Lung (tissue), 12 donors: ENCODE measurements around the gene ATP12A. TPM values are rescaled to one million over a fixed set of nuclear protein-coding genes. Genes with fewer than 3 reads are reported as not detected.

ENCODE experiments used
- ATAC-seq: fragments of 200-7000 bp; cut with Tn5 transposase; one replicate; pipeline ENCODE4 v1.9.1; 2020; ENCODE audit warnings: moderate number of reproducible peaks; ENCODE audit not compliant: insufficient read depth, low FRiP score
- DNase-seq, 3 donors: peaks; one replicate each; pipeline ENCODE4 v3.0.0-alpha.2; 2013 to 2017
- H3K27ac ChIP-seq, 2 donors: one replicate each; pipeline ENCODE4 v1.5.1; 2013; ENCODE audit warnings: mild to moderate bottlenecking in 2 of 2, moderate library complexity in 2 of 2, control low read depth in 1 of 2, inconsistent platforms in 1 of 2, low read depth in 1 of 2, low read length in 1 of 2
- H3K27me3 ChIP-seq, 3 donors: one replicate each; pipeline ENCODE4 v1.5.1; 2013; ENCODE audit warnings: low read length in 2 of 3; ENCODE audit not compliant: control insufficient read depth in 3 of 3, insufficient read depth in 3 of 3
- H3K36me3 ChIP-seq, 4 donors: one replicate each; pipeline ENCODE4 v1.5.1; 2013; ENCODE audit warnings: low read length in 4 of 4, mild to moderate bottlenecking in 1 of 4, moderate library complexity in 1 of 4; ENCODE audit not compliant: control insufficient read depth in 4 of 4, insufficient read depth in 4 of 4
- H3K4me1 ChIP-seq, 5 donors: one replicate each; pipeline ENCODE4 v1.5.1; 2013; ENCODE audit warnings: low read length in 5 of 5, mild to moderate bottlenecking in 2 of 5, moderate library complexity in 1 of 5; ENCODE audit not compliant: control insufficient read depth in 5 of 5, insufficient read depth in 5 of 5
- H3K4me3 ChIP-seq: one replicate; pipeline ENCODE4 v1.5.1; 2013; ENCODE audit warnings: mild to moderate bottlenecking, control low read depth, moderate library complexity
- H3K9ac ChIP-seq, 2 donors: one replicate each; pipeline ENCODE4 v1.5.1; 2013; ENCODE audit warnings: low read length in 2 of 2, control low read depth in 1 of 2; ENCODE audit not compliant: insufficient read depth in 1 of 2
- H3K9me3 ChIP-seq, 4 donors: one replicate each; pipeline ENCODE4 v1.5.1; 2013; ENCODE audit warnings: low read length in 3 of 4, mild to moderate bottlenecking in 1 of 4, moderate library complexity in 1 of 4; ENCODE audit not compliant: control insufficient read depth in 4 of 4, insufficient read depth in 3 of 4
- CTCF ChIP-seq: IDR thresholded peaks from 2 replicates; pipeline ENCODE4 v1.5.1; 2012; ENCODE audit warnings: mild to moderate bottlenecking; ENCODE audit errors: control extremely low read depth, extremely low read depth
- WGBS, 2 donors: extraction: QIAGEN DNeasy Blood & Tissue Kit; methylation state at CpG; one replicate each; pipeline ENCODE4 v1.1.7; 2013; 5-methylcytosine and 5-hydroxymethylcytosine counted together
- polyA plus RNA-seq, 2 donors: library from polyadenylated mRNA; stranded (reverse); fragments of 200-250 nt; gene quantifications; one replicate each; pipeline ENCODE4 v1.2.1, GENCODE V29; 2013
- total RNA-seq, 2 donors: library from RNA; depleted of rRNA in 1 of 2; stranded (reverse); fragments of >200 nt in 1 of 2; gene quantifications; one replicate each; pipeline ENCODE4 v1.2.1, GENCODE V29; 2014 to 2021
- donor health status: control.
- donor health status: control.
- donor health status: Bipolar disorder and iron deficiency.
- donor health status: healthy.
- donor health status: DM: yes; HTN: yes; CAD: no.

ATP12A gene
- total and polyA plus RNA-seq, 4 donors, result 0.40 to 11.7 (median 2.2) TPM

- 3 to 6% methylated on average over 4 of the region's 4 CpGs for WGBS, 2 donors
- DNase-seq (peak; percentile 39 to 51 (median 40)), ATAC-seq (peak; percentile 86)
- Histone ChIP-seq H3K27ac (no peak overlapping the region), H3K9ac (no peak overlapping the region), H3K4me3 (no peak overlapping the region), H3K27me3 (peaks cover 0 to 23% (median 21%) of the 10 kb centered on the region in 3 donors), H3K36me3 (no peaks in the 10 kb centered on the region), H3K4me1 (peaks cover 0 to 7% (median 0%) of the 10 kb centered on the region in 5 donors), H3K9me3 (peaks cover 0 to 5% (median 0%) of the 10 kb centered on the region in 4 donors)
- TF ChIP-seq CTCF, result peak; percentile 16
These were observed 3.8 kb downstream of the ATP12A start for GRCh38 chr13:24683838-24684599.

GRCh38 chr13:24684600-24684998, 4.4 kb downstream of the ATP12A start:
- DNase-seq, result no peak
- peaks cover 0 to 5% (median 0%) of the 10 kb centered on the region in 4 donors for H3K9me3 ChIP-seq
- ATAC-seq, result no peak
- 14 to 39% methylated on average over 4 of the region's 4 CpGs for WGBS, 2 donors
- no peak overlapping the region for H3K4me3 ChIP-seq
- peaks cover 0 to 7% (median 0%) of the 10 kb centered on the region in 5 donors for H3K4me1 ChIP-seq
- no peak overlapping the region for H3K9ac ChIP-seq
- no peak for TF ChIP-seq CTCF
- no peak overlapping the region for H3K27ac ChIP-seq
- peaks cover 0 to 18% (median 16%) of the 10 kb centered on the region in 3 donors for H3K27me3 ChIP-seq
- H3K36me3 ChIP-seq, result no peaks in the 10 kb centered on the region

- H3K27ac ChIP-seq, result no peak overlapping the region
- no peak overlapping the region for H3K4me3 ChIP-seq
- peaks cover 0 to 6% (median 0%) of the 10 kb centered on the region in 5 donors for H3K4me1 ChIP-seq
- peaks cover 0 to 5% (median 0%) of the 10 kb centered on the region in 4 donors for H3K9me3 ChIP-seq
- ATAC-seq, result no peak
- no peak for DNase-seq
- H3K9ac ChIP-seq, result no peak overlapping the region
- 88 to 92% methylated on average over 6 of the region's 6 CpGs for WGBS, 2 donors
- H3K27me3 ChIP-seq, result peaks cover 0 to 11% (median 10%) of the 10 kb centered on the region in 3 donors
- H3K36me3 ChIP-seq, result no peaks in the 10 kb centered on the region
- TF ChIP-seq CTCF, result no peak
These were observed 5.1 kb downstream of the ATP12A start for GRCh38 chr13:24685314-24685713.
